Cardiac muscle cell (in vitro differentiated cells and primary cell): Measurements from ENCODE around the gene TNFAIP3. TPM values are rescaled to one million over a fixed set of nuclear protein-coding genes. Genes with fewer than 3 reads are reported as not detected.

ENCODE experiments used
- DNase-seq, 2 donors: peaks; one replicate each; pipeline versions ENCODE4 v3.0.0 to v3.0.0-alpha.2; 2010 to 2017; ENCODE audit warnings: low read depth in 1 of 2, low spot score in 1 of 2
- H3K27ac ChIP-seq: fragments of 200-600 bp; sonication (generic); 2 replicates; pipeline ENCODE4 v1.5.1; 2016
- H3K27me3 ChIP-seq: fragments of 200-600 bp; sonication (generic); 2 replicates; pipeline ENCODE4 v1.6.0; 2016; ENCODE audit warnings: control low read depth
- H3K36me3 ChIP-seq: fragments of 200-600 bp; sonication (generic); 2 replicates; pipeline ENCODE4 v1.5.1; 2016; ENCODE audit warnings: control low read depth
- H3K4me1 ChIP-seq: fragments of 200-600 bp; sonication (generic); 2 replicates; pipeline ENCODE4 v1.8.1; 2017; ENCODE audit warnings: low read depth, mild to moderate bottlenecking, mixed run types
- H3K4me3 ChIP-seq: fragments of 200-600 bp; sonication (generic); 2 replicates; pipeline ENCODE4 v1.5.1; 2016; ENCODE audit warnings: mild to moderate bottlenecking
- H3K9me3 ChIP-seq: fragments of 200-600 bp; sonication (generic); 2 replicates; pipeline ENCODE4 v1.5.1; 2017; ENCODE audit warnings: low read depth, mild to moderate bottlenecking, control low read depth
- CTCF ChIP-seq: IDR thresholded peaks from 2 replicates; pipeline ENCODE4 v1.5.1; 2012; ENCODE audit warnings: low read depth, mild to moderate bottlenecking, low read length
- polyA plus RNA-seq: library from polyadenylated mRNA; unstranded; fragments of >200 nt; fragmentation: Nextera tagmentation; extraction: Ambion mirVana; gene quantifications from 2 replicates; pipeline ENCODE4 v1.2.1, GENCODE V29; 2016
- total RNA-seq: library from RNA; depleted of rRNA; stranded (reverse); fragments of >200 nt; gene quantifications from 2 replicates; pipeline ENCODE4 v1.2.3, GENCODE V29; 2016

Gene TNFAIP3
- total and polyA plus RNA-seq, 2 experiments from 2014 or later: 7.9 TPM

GRCh38 chr6:137827977-137828810 is 38.9 kb upstream of the TNFAIP3 start:
- H3K4me3 ChIP-seq: no peak overlapping the region
- no peak overlapping the region for H3K27ac ChIP-seq
- peaks cover 15% of the 10 kb centered on the region for H3K4me1 ChIP-seq
- no peak for TF ChIP-seq CTCF
- no peak for DNase-seq
- H3K27me3 ChIP-seq: no peaks in the 10 kb centered on the region
- no peaks in the 10 kb centered on the region for H3K9me3 ChIP-seq
- H3K36me3 ChIP-seq: no peaks in the 10 kb centered on the region

- Histone ChIP-seq H3K4me1 (peaks cover under 1% of the 10 kb centered on the region), H3K4me3 (no peak overlapping the region), H3K27ac (no peak overlapping the region), H3K36me3 (no peaks in the 10 kb centered on the region), H3K9me3 (no peaks in the 10 kb centered on the region), H3K27me3 (no peaks in the 10 kb centered on the region)
- no peak for TF ChIP-seq CTCF
- DNase-seq: peak in 1 of 2 donors; percentile 50
These were observed 37.4 kb upstream of the TNFAIP3 start for GRCh38 chr6:137829641-137830083.

GRCh38 chr6:137830511-137830911 is 36.5 kb upstream of the TNFAIP3 start:
- TF ChIP-seq CTCF: no peak

GRCh38 chr6:137832110-137832509 is 34.9 kb upstream of the TNFAIP3 start:
- no peak overlapping the region for H3K27ac ChIP-seq
- no peaks in the 10 kb centered on the region for H3K9me3 ChIP-seq
- peak in 1 of 2 donors; percentile 76 for DNase-seq
- H3K27me3 ChIP-seq: no peaks in the 10 kb centered on the region
- TF ChIP-seq CTCF: no peak
- no peaks in the 10 kb centered on the region for H3K4me1 ChIP-seq
- H3K36me3 ChIP-seq: no peaks in the 10 kb centered on the region
- H3K4me3 ChIP-seq: no peak overlapping the region

More at GRCh38 chr6:137830511-137830911, 36.5 kb upstream of the TNFAIP3 start:
- Histone ChIP-seq H3K27me3 (no peaks in the 10 kb centered on the region), H3K36me3 (no peaks in the 10 kb centered on the region), H3K27ac (no peak overlapping the region), H3K9me3 (no peaks in the 10 kb centered on the region), H3K4me1 (no peaks in the 10 kb centered on the region), H3K4me3 (no peak overlapping the region)
- DNase-seq: no peak

GRCh38 chr6:137834508-137834907 is 32.6 kb upstream of the TNFAIP3 start:
- Histone ChIP-seq H3K27me3 (no peaks in the 10 kb centered on the region), H3K27ac (no peak overlapping the region), H3K9me3 (no peaks in the 10 kb centered on the region), H3K4me1 (no peaks in the 10 kb centered on the region), H3K36me3 (no peaks in the 10 kb centered on the region), H3K4me3 (no peak overlapping the region)
- no peak for DNase-seq
- TF ChIP-seq CTCF: no peak
